ENCODE measurements around the gene ATG2B.
A peak's percentile ranks its signal among the peaks of the same experiment; 100 is the strongest.

Gene ATG2B

GRCh38 chr14:96261772-96262655 is 101.1 kb downstream of the ATG2B start:
- no peak overlapping the region for H3K4me3 ChIP-seq (ENCODE audit: low read depth, low read length)
- TF ChIP-seq CTCF (IDR thresholded peaks at IDR 0.05; ENCODE audit: low read depth, low read length), result 0 out of 2 replicates have a peak, but pooled peaks have one; percentile 14

- H3K4me3 ChIP-seq (ENCODE audit: low read depth, low read length), result peak overlapping the region; percentile 15; the same call in 1 of the 2 replicates
- TF ChIP-seq CTCF (IDR thresholded peaks at IDR 0.05; ENCODE audit: low read depth, low read length), result no peak
These were observed 102.1 kb downstream of the ATG2B start for GRCh38 chr14:96261053-96261452.

- no peak for TF ChIP-seq CTCF (IDR thresholded peaks at IDR 0.05; ENCODE audit: low read depth, low read length)
- peak overlapping the region; percentile 15; the same call in 1 of the 2 replicates for H3K4me3 ChIP-seq (ENCODE audit: low read depth, low read length)
These were observed 102.8 kb downstream of the ATG2B start for GRCh38 chr14:96260341-96260821.

- no peak for TF ChIP-seq CTCF (IDR thresholded peaks at IDR 0.05; ENCODE audit: low read depth, low read length)
- H3K4me3 ChIP-seq (ENCODE audit: low read depth, low read length), result peak overlapping the region; percentile 79
These were observed 105.2 kb downstream of the ATG2B start for GRCh38 chr14:96257900-96258299.

- no peak for TF ChIP-seq CTCF (IDR thresholded peaks at IDR 0.05; ENCODE audit: low read depth, low read length)
- H3K4me3 ChIP-seq (ENCODE audit: low read depth, low read length), result peak overlapping the region; percentile 79
These were observed 106.1 kb downstream of the ATG2B start for GRCh38 chr14:96257056-96257455.

GRCh38 chr14:96256407-96256806 is 106.7 kb downstream of the ATG2B start:
- TF ChIP-seq CTCF (IDR thresholded peaks at IDR 0.05; ENCODE audit: low read depth, low read length), result no peak
- peak overlapping the region; percentile 79 for H3K4me3 ChIP-seq (ENCODE audit: low read depth, low read length)

Measured in WI38 (cell line).